T-helper 1 cell treated with Interleukin-12 subunit alpha and Interleukin-12 subunit beta and Interleukin-4 antibody, amounts not matched to agents 30 μg/mL and 1 μg/mL, for 36 hours (primary cell): ENCODE measurements around the gene SFT2D2.
"Not testable (repeated sequence)": the region's sequence is repeated elsewhere in the genome, so short reads cannot be mapped to it uniquely, and the experiment has no call there.

Experiments
- H3K27ac Mint-ChIP-seq: one replicate; pipeline ENCODE4 v1.8.0; 2021; ENCODE audit warnings: mild to moderate bottlenecking, mixed read lengths
- H3K27me3 Mint-ChIP-seq: one replicate; pipeline ENCODE4 v1.8.0; 2021; ENCODE audit warnings: low read depth, mixed read lengths
- H3K36me3 Mint-ChIP-seq: one replicate; pipeline ENCODE4 v1.8.0; 2021; ENCODE audit warnings: low read depth, mixed read lengths
- H3K4me1 Mint-ChIP-seq: one replicate; pipeline ENCODE4 v1.8.0; 2021; ENCODE audit warnings: low read depth, mixed read lengths
- H3K4me3 Mint-ChIP-seq: one replicate; pipeline ENCODE4 v1.8.0; 2021; ENCODE audit warnings: mild to moderate bottlenecking, moderate library complexity, mixed read lengths
- H3K9me3 Mint-ChIP-seq: one replicate; pipeline ENCODE4 v1.8.0; 2021; ENCODE audit warnings: mixed read lengths

SFT2D2 gene

DNA sequence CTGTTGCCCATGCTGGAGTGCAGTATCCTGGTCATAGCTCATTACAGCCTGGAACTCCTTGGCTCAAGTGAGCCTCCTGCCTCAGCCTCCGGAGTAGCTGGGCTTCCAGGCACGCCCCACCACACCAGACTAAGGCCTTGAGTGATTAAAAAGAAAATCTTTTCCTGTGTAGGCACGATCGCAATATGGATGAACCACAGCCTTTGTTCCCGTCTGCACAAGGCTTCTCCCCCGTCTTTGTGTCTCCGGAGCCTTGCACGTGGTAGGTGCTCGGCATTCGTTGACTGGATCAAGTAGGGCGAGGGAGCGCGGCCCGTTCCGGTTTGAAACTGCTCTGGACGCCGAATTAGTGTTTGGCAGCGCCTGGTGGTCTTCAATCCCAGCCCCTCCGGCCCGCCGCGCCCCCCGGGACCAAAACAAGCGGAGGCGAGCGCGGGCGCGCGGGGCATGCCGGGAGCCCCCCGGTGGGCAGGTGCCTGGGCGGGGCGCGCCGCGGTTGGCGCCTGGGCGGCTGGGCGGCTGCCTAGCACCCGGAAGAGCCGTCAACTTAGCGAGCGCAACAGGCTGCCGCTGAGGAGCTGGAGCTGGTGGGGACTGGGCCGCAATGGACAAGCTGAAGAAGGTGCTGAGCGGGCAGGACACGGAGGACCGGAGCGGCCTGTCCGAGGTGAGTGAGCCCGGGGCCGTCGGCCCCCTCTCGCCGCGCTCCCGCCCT lies at the start of gene SFT2D2:
SFT2D2 (plus strand) TSS at position 529 of the 715 bp plus-strand sequence; CDS start at position 605, 76 bp downstream.
- Mint-ChIP-seq H3K27me3 (peaks cover 4% of the 10 kb centered on the region), H3K4me1 (peaks cover 53% of the 10 kb centered on the region), H3K36me3 (peaks cover 21% of the 10 kb centered on the region), H3K4me3 (peak within 1 kb of the TSS; percentile 97), H3K27ac (peak within 1 kb of the TSS; percentile 92), H3K9me3 (no peaks in the 10 kb centered on the region)

DNA sequence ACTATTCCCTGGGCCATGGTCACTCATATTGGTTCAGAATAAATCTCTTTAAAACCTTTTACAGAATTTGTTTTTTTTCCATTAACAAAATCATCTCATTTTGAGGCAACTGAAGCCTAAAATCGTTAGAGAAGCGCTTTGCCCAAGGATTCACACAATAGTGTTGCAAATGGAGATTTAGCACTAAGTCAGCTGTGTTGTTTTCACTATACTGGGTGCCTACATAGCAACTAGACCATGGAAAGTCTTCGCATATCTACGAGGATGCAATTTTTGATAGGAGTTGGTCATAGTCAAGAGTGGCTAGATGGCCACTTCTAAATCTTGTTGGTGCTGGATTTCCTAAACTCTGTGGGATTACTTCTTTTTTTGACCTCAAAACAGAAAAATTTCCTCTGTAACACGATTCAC lies 47.6 kb upstream of the SFT2D2 start:
- Mint-ChIP-seq H3K9me3 (no peaks in the 10 kb centered on the region), H3K36me3 (no peaks in the 10 kb centered on the region), H3K4me3 (no peak overlapping the region), H3K27ac (no peak overlapping the region), H3K27me3 (peaks cover 9% of the 10 kb centered on the region), H3K4me1 (peaks cover 5% of the 10 kb centered on the region)

GRCh38 chr1:168178638-168179437 lies 47.0 kb upstream of the SFT2D2 start, which contains the start of gene TIPRL:
Gene TIPRL (plus strand): TSS chr1:168178962. CDS start chr1:168179078, 116 bp downstream.
- H3K36me3 Mint-ChIP-seq, result no peaks in the 10 kb centered on the region
- H3K4me3 Mint-ChIP-seq, result no peak within 1 kb of the TSS
- no peaks in the 10 kb centered on the region for H3K9me3 Mint-ChIP-seq
- H3K27me3 Mint-ChIP-seq, result peaks cover 4% of the 10 kb centered on the region
- no peak within 1 kb of the TSS for H3K27ac Mint-ChIP-seq
- H3K4me1 Mint-ChIP-seq, result peaks cover 6% of the 10 kb centered on the region

DNA sequence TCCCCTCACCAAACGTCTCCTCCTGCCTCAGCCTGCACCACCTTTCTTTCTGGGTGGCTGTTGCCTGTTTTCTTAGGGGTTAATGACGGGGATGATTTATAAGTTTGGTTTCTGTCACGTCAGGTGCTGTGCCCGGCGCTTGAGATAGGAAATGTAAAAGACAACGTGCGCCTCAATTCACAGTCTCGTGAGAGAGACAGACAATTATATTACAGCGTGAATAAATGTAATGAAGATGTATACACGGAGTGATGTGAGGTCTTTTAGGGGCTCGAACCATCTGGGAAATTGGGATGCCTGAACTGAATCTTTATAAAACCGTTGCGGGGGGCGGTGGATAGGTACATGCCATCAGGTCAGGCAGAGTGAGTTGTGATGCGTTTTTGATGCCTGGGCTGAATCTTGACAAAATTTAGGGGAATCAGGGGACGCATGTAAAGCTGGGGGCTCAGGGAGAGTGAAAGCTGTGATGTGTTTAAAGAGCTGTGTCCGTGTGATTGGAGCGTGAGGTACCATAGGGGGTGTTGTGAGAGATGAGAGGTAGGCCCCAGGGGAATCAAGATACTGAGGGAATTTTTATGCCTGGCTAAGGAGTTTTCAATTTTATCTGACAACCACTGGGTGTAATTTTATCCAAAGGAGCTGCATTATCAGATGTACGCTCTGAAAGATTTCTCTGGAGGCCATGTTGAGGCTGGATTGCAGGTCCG lies 46.2 kb upstream of the SFT2D2 start:
- Mint-ChIP-seq H3K27me3 (peaks cover 4% of the 10 kb centered on the region), H3K36me3 (no peaks in the 10 kb centered on the region), H3K27ac (no peak overlapping the region), H3K9me3 (no peaks in the 10 kb centered on the region), H3K4me1 (peaks cover 6% of the 10 kb centered on the region), H3K4me3 (no peak overlapping the region)

GRCh38 chr1:168180148-168180524 lies 45.7 kb upstream of the SFT2D2 start:
- H3K4me1 Mint-ChIP-seq, result peaks cover 6% of the 10 kb centered on the region
- no peak overlapping the region for H3K4me3 Mint-ChIP-seq
- H3K36me3 Mint-ChIP-seq, result peaks cover 4% of the 10 kb centered on the region
- H3K27me3 Mint-ChIP-seq, result peaks cover 4% of the 10 kb centered on the region
- no peak overlapping the region for H3K27ac Mint-ChIP-seq
- H3K9me3 Mint-ChIP-seq, result no peaks in the 10 kb centered on the region

DNA sequence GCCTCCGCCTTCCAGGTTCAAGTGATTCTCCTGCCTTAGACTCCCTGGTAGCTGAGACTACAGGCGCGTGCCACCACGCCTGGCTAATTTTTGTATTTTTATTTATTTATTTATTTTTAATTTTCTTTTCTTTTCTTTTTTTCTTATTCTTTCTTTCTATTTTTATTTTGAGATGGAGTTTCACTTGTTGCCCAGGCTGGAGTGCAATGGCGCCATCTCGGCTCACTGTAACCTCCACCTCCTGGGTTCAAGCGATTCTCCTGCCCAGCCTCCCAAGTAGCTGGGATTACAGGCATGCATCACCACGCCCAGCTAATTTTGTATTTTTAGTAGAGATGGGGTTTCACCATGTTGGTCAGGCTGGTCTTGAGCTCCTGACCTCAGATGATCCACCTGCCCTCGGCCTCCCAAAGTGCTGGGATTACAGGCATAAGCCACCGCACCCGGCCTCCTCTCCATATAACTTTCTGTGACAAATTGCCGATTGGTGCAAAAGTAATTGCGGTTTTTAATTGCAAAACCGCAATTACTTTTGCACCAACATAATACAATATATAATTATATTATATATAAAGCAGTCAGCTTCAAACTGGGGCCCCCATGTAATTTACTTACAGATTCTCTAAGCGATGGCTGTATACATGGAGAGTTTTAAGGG lies 44.6 kb upstream of the SFT2D2 start:
- not testable (repeated sequence) for H3K27me3 Mint-ChIP-seq, H3K4me3 Mint-ChIP-seq, H3K9me3 Mint-ChIP-seq, H3K4me1 Mint-ChIP-seq, H3K27ac Mint-ChIP-seq, H3K36me3 Mint-ChIP-seq

DNA sequence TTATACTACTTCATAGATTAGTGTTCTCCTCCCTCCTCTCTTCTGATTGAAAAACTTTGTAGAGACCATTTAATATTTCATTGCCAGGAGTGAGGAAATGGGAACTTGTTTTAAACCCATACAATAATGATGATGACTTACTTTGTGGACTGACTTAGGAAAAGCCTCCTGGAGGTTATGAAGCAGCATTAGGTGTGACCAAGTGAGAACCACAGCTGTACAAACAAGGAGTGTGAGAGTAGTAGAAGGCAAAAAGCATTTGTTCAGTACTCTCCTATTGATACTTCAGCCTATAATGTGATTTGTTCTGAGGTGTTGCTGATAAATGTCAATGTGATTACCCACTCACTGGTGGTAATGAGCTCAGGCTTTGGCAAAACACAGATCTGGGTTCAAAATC lies 38.6 kb upstream of the SFT2D2 start:
- Mint-ChIP-seq H3K4me1 (peaks cover 7% of the 10 kb centered on the region), H3K9me3 (no peaks in the 10 kb centered on the region), H3K27ac (no peak overlapping the region), H3K36me3 (peaks cover 32% of the 10 kb centered on the region), H3K27me3 (no peaks in the 10 kb centered on the region), H3K4me3 (no peak overlapping the region)

GRCh38 chr1:168190403-168190802 lies 35.4 kb upstream of the SFT2D2 start:
- H3K4me3 Mint-ChIP-seq, result no peak overlapping the region
- peaks cover 44% of the 10 kb centered on the region for H3K36me3 Mint-ChIP-seq
- no peaks in the 10 kb centered on the region for H3K9me3 Mint-ChIP-seq
- no peaks in the 10 kb centered on the region for H3K27me3 Mint-ChIP-seq
- no peak overlapping the region for H3K27ac Mint-ChIP-seq
- peaks cover 11% of the 10 kb centered on the region for H3K4me1 Mint-ChIP-seq

DNA sequence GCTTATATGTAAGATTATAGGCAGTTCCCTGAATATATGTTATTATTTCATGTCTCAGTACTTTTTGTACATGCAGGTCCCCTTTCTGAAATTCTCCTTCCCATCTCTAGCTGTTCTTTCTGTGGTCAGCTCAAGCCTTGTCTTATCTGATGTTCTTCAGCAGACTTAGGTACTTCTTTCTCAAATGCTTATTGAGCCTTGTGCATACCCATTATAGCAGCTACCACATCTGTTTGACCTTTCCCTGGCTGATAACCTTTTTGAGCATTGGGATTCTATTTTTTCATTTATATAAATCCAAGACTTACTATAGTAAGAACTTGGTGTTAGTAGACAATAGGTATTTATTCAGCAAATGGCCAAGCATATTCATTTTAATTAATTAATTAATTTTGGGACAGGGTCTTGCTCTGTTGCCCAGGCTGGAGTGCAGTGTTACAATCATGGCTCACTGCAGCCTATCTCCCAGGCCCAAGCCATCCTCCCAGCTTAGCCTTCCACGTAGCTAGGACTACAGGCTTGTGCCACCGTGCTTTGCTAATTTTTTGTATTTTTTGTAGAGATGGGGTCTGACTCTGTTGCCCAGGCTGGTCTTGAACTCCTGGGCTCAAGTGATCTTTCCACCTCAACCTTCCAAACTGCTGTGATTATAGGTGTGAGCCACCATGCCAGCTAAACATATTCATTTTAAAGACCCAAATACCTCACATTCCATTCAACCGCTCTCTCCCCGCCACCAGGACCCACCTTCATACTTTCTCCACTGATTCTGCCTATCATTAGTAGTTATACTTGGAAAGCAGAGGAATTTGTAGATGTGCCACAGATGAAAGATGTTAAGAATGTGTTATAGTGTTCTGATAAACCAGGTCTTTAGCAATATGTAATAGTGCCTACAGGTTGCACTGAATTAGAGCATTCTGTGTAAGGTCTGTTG lies 30.3 kb upstream of the SFT2D2 start:
- H3K27ac Mint-ChIP-seq, result no peak overlapping the region
- H3K4me3 Mint-ChIP-seq, result no peak overlapping the region
- no peaks in the 10 kb centered on the region for H3K27me3 Mint-ChIP-seq
- no peaks in the 10 kb centered on the region for H3K9me3 Mint-ChIP-seq
- peaks cover 49% of the 10 kb centered on the region for H3K36me3 Mint-ChIP-seq
- peaks cover 12% of the 10 kb centered on the region for H3K4me1 Mint-ChIP-seq

DNA sequence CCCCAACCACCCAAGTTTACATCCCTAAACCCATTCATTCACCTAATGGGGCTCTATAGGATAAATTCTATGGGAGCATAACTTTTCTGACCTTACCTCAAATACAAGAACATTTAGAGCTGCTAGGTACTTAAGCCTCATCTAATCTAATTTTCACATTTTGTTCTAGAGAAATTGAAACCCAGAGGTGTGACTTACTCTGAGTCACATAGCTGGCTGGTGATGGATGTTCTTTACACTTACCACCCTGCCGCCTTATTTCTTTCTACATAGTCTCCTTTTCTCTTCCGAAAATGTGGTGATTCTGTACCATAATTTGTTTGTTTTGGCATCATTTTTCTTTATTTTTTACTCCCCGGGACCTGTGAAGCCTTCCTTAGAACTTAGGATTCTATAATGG lies 26.7 kb upstream of the SFT2D2 start:
- H3K27me3 Mint-ChIP-seq, result no peaks in the 10 kb centered on the region
- H3K27ac Mint-ChIP-seq, result no peak overlapping the region
- peaks cover 11% of the 10 kb centered on the region for H3K4me1 Mint-ChIP-seq
- H3K36me3 Mint-ChIP-seq, result peaks cover 59% of the 10 kb centered on the region
- no peak overlapping the region for H3K4me3 Mint-ChIP-seq
- H3K9me3 Mint-ChIP-seq, result no peaks in the 10 kb centered on the region

DNA sequence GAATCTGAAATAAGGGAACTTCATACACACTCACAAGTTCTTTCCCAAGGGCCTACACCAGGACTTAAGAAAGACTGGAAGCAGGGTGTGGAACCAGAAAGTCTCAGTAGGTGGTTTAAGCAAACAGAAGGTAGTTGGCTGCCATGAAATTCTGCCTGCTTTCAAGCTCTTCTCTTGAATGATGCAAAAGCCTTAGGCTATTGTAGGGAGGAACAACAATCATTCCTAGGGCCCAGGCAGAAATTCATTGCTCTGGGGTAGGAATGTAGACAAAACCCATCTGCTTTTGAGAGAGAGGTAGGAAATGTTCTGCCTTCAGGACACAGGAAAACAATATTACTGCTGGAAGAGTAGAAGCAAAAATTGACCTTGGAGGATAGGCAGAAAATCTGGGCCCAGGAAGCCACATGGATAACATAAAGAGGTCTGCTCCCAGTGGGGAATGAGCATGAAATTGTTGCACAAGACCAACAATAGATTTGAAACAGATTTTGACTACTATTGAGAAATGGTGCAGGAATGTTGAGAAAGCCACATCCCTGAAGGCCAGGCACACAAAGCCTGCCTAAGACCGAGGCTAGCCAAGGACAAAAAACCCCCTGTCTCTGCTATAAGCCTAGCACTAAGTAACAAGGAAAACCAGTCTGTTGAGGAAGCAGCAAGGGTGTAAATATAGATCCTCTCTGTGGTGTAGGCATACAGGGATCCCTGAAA lies 22.7 kb upstream of the SFT2D2 start:
- H3K36me3 Mint-ChIP-seq, result peaks cover 53% of the 10 kb centered on the region
- no peak overlapping the region for H3K4me3 Mint-ChIP-seq
- no peaks in the 10 kb centered on the region for H3K4me1 Mint-ChIP-seq
- no peak overlapping the region for H3K27ac Mint-ChIP-seq
- peaks cover 3% of the 10 kb centered on the region for H3K9me3 Mint-ChIP-seq
- no peaks in the 10 kb centered on the region for H3K27me3 Mint-ChIP-seq

GRCh38 chr1:168206111-168206510 lies 19.7 kb upstream of the SFT2D2 start:
- Mint-ChIP-seq H3K27me3 (no peaks in the 10 kb centered on the region), H3K27ac (no peak overlapping the region), H3K4me3 (no peak overlapping the region), H3K9me3 (peaks cover 8% of the 10 kb centered on the region), H3K4me1 (no peaks in the 10 kb centered on the region), H3K36me3 (peaks cover 38% of the 10 kb centered on the region)

- not testable (repeated sequence) for H3K27me3 Mint-ChIP-seq, H3K4me3 Mint-ChIP-seq, H3K27ac Mint-ChIP-seq, H3K4me1 Mint-ChIP-seq
- Mint-ChIP-seq H3K9me3 (peaks cover 12% of the 10 kb centered on the region), H3K36me3 (peaks cover 27% of the 10 kb centered on the region)
Measured at GRCh38 chr1:168207673-168208072, 18.1 kb upstream of the SFT2D2 start.
